Smooth muscle cell (in vitro differentiated cells): ENCODE measurements around the gene CEP135. TPM values are rescaled to one million over a fixed set of nuclear protein-coding genes. Genes with fewer than 3 reads are reported as not detected.
A peak's percentile ranks its signal among the peaks of the same experiment; 100 is the strongest.

Source experiments
- DNase-seq: peaks from one replicate; lab custom pipeline; 2025; ENCODE audit not compliant: unreplicated experiment; lab: John Stamatoyannopoulos, UW
- H2AFZ ChIP-seq: fragments of 200-600 bp; sonication (generic); 2 replicates; pipeline ENCODE4 v1.6.0; 2016; ENCODE audit warnings: antibody characterized with exemption, low read depth, mild to moderate bottlenecking
- H3F3A ChIP-seq: fragments of 200-600 bp; sonication (generic); 2 replicates; pipeline ENCODE4 v1.6.0; 2017; ENCODE audit warnings: antibody characterized with exemption, low read depth
- H3K27ac ChIP-seq: fragments of 200-600 bp; sonication (generic); 2 replicates; pipeline ENCODE4 v1.5.1; 2016; ENCODE audit warnings: low read depth, mild to moderate bottlenecking
- H3K27me3 ChIP-seq: fragments of 200-600 bp; sonication (generic); 2 replicates; pipeline ENCODE4 v1.6.1; 2016; ENCODE audit warnings: low read depth, mild to moderate bottlenecking
- H3K36me3 ChIP-seq: fragments of 200-600 bp; sonication (generic); 2 replicates; pipeline ENCODE4 v1.5.1; 2016; ENCODE audit warnings: low read depth
- H3K4me1 ChIP-seq: fragments of 200-600 bp; sonication (generic); 2 replicates; pipeline ENCODE4 v1.5.1; 2016; ENCODE audit warnings: low read depth
- H3K4me2 ChIP-seq: fragments of 200-600 bp; sonication (generic); 2 replicates; pipeline ENCODE4 v1.6.0; 2016; ENCODE audit warnings: mild to moderate bottlenecking
- H3K4me3 ChIP-seq: fragments of 200-600 bp; sonication (generic); 2 replicates; pipeline ENCODE4 v1.5.1; 2016; ENCODE audit warnings: mild to moderate bottlenecking
- H3K79me2 ChIP-seq: fragments of 200-600 bp; sonication (generic); 2 replicates; pipeline ENCODE4 v1.6.0; 2016; ENCODE audit warnings: low read depth, mild to moderate bottlenecking
- H3K9ac ChIP-seq: fragments of 200-600 bp; sonication (generic); 2 replicates; pipeline ENCODE4 v1.6.0; 2016; ENCODE audit warnings: low read depth
- H3K9me3 ChIP-seq: fragments of 200-600 bp; sonication (generic); replicated peaks from 2 replicates; pipeline ENCODE4 v1.5.1; 2016; ENCODE audit warnings: low read depth
- H4K20me1 ChIP-seq: fragments of 200-600 bp; sonication (generic); 2 replicates; pipeline ENCODE4 v1.6.0; 2016; ENCODE audit warnings: low read depth
- WGBS: methylation state at CpG from one replicate; pipeline ENCODE4 v1.1.7; 2016; ENCODE audit warnings: low lambda C conversion rate; 5-methylcytosine and 5-hydroxymethylcytosine counted together
- polyA plus RNA-seq: library from polyadenylated mRNA; unstranded; fragments of >200 nt; fragmentation: Nextera tagmentation; extraction: Ambion mirVana; gene quantifications from 2 replicates; pipeline ENCODE4 v1.2.1, GENCODE V29; 2016
- total RNA-seq: library from RNA; depleted of rRNA; stranded (reverse); fragments of >200 nt; gene quantifications from 2 replicates; pipeline ENCODE4 v1.2.3, GENCODE V29; 2014
- TF ChIP-seq, protein P1 (sequence below): fragments of 200-600 bp; sonication (generic); IDR thresholded peaks from 2 replicates; pipeline ENCODE4 v1.5.1; 2017; ENCODE audit warnings: borderline replicate concordance, mild to moderate bottlenecking, antibody characterized with exemption; ENCODE audit not compliant: insufficient read depth, poor library complexity, severe bottlenecking

The CEP135 gene
- total and polyA plus RNA-seq, 2 experiments from 2014 or later, result 4.5 to 28.9 TPM

DNA sequence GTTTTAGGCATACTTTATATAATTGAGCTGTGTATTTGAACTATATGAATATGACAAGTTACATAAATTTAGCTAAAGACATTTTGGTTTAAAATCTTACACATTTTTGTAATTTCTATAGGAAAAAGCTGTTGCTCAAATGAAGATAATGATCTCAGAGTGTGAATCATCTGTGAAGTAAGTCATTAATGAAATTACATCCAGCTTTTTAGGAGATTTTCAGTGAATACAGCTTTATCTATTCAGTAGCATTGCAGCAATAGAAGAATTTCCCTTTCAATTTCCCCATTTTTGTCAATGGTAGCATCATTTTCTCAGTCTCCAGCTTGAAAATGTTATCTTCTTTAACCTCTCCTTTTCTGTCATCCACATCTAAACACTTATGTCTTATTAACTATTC, 59.5 kb downstream of the CEP135 start:
- H3K4me3 ChIP-seq, result no peak overlapping the region
- TF ChIP-seq, protein P1, sequence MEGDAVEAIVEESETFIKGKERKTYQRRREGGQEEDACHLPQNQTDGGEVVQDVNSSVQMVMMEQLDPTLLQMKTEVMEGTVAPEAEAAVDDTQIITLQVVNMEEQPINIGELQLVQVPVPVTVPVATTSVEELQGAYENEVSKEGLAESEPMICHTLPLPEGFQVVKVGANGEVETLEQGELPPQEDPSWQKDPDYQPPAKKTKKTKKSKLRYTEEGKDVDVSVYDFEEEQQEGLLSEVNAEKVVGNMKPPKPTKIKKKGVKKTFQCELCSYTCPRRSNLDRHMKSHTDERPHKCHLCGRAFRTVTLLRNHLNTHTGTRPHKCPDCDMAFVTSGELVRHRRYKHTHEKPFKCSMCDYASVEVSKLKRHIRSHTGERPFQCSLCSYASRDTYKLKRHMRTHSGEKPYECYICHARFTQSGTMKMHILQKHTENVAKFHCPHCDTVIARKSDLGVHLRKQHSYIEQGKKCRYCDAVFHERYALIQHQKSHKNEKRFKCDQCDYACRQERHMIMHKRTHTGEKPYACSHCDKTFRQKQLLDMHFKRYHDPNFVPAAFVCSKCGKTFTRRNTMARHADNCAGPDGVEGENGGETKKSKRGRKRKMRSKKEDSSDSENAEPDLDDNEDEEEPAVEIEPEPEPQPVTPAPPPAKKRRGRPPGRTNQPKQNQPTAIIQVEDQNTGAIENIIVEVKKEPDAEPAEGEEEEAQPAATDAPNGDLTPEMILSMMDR, result no peak
- H3K27me3 ChIP-seq, result no peaks in the 10 kb centered on the region
- no peaks in the 10 kb centered on the region for H3F3A ChIP-seq
- H4K20me1 ChIP-seq, result no peaks in the 10 kb centered on the region
- peaks cover 14% of the 10 kb centered on the region for H3K36me3 ChIP-seq
- no peaks in the 10 kb centered on the region for H3K79me2 ChIP-seq
- H2AFZ ChIP-seq, result no peak overlapping the region
- H3K9ac ChIP-seq, result no peak overlapping the region
- no peak for DNase-seq
- no peaks in the 10 kb centered on the region for H3K4me1 ChIP-seq
- H3K27ac ChIP-seq, result no peak overlapping the region
- peaks cover 2% of the 10 kb centered on the region for H3K9me3 ChIP-seq
- H3K4me2 ChIP-seq, result no peak overlapping the region

DNA sequence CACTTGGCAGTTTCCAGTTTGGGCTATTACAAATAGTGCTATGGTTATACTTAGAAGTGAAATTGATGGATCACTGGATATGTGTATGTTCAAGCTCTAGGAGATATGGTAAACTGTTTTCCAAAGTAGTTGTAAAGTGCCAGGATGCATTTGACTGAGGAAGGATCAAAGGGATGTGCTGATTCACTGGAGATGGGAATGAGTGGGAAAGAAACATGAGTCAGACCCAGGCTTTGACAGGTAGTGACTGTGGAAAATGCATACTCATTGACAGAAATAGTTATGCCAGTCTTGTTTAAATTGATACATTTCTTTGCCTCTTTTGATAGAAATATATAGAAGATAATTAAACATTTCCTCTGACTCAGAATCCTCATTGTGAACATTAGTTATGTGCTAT, 77.9 kb downstream of the CEP135 start:
- no peak for DNase-seq
- Histone ChIP-seq H3K9ac (no peak overlapping the region), H4K20me1 (no peaks in the 10 kb centered on the region), H3K4me2 (no peak overlapping the region), H3K4me1 (no peaks in the 10 kb centered on the region), H3K27me3 (no peaks in the 10 kb centered on the region), H3F3A (no peaks in the 10 kb centered on the region), H3K4me3 (no peak overlapping the region), H2AFZ (no peak overlapping the region), H3K36me3 (peaks cover 16% of the 10 kb centered on the region), H3K79me2 (no peaks in the 10 kb centered on the region), H3K9me3 (no peaks in the 10 kb centered on the region), H3K27ac (peak overlapping the region; percentile 9)
- TF ChIP-seq, protein P1, result no peak

DNA sequence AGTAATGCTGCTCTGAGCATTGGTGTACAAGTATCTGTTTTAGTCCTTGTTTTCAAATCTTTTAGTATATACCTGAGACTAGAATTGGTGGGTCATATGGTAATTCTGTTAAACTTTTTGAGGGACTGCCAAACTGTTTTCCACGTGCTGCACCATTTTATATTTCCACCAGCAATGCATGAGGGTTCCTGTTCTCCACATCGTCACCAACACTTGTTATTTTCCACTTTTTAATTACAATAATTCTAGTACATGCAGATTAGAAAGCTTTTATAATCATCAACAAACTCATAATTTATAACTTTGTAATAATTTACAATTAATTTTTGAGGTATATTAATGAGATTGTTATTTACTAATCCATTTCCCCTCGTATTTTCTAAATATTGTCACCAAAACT, 79.4 kb downstream of the CEP135 start:
- Histone ChIP-seq H3K27ac (no peak overlapping the region), H2AFZ (no peak overlapping the region), H3F3A (no peaks in the 10 kb centered on the region), H4K20me1 (no peaks in the 10 kb centered on the region), H3K4me3 (no peak overlapping the region), H3K27me3 (no peaks in the 10 kb centered on the region), H3K9me3 (no peaks in the 10 kb centered on the region), H3K4me2 (no peak overlapping the region), H3K36me3 (peaks cover 16% of the 10 kb centered on the region), H3K9ac (no peak overlapping the region), H3K79me2 (no peaks in the 10 kb centered on the region), H3K4me1 (no peaks in the 10 kb centered on the region)
- WGBS, result 100% methylated on average over 3 of the region's 3 CpGs
- DNase-seq, result no peak
- TF ChIP-seq, protein P1, result no peak

DNA sequence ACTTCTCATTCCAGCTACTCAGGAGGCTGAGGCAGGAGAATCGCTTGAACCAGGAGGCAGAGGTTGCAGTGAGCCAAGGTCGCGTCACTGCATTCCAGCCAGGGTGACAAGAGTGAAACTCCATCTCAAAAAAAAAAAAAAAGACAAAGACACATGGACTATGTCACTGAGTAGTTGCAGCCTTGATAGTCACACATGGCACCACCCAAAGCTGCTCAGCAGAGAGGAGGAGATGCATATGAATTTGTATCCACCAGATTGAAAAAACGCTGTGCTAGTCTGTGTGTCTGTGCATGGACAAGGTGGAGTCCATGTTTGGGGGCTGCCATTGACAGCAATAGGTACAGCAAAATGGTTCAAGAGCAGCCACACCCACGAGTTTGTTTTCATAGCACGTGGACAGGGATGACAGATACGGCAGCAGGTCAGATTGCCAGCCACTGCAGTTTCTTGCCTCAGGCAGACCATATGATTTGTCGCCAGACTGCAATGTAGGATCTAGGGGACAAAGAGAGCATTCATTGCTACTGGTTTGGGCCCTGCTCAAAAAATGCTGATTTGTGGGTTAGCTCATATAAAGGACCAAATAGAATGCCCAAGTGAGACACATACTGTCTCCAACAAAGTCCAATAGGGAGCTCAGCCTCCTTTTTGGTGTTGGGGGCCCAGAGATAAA, 89.9 kb downstream of the CEP135 start:
- TF ChIP-seq, protein P1, result no peak
- WGBS, result 77% methylated on average over 8 of the region's 8 CpGs
- H3K9me3 ChIP-seq, result no peaks in the 10 kb centered on the region

More for the DNA sequence above, 89.9 kb downstream of the CEP135 start:
- peaks cover 4% of the 10 kb centered on the region for H3K27me3 ChIP-seq
- no peaks in the 10 kb centered on the region for H3K36me3 ChIP-seq
- no peaks in the 10 kb centered on the region for H4K20me1 ChIP-seq
- H3K4me2 ChIP-seq, result no peak overlapping the region
- no peak overlapping the region for H3K27ac ChIP-seq
- no peak for DNase-seq
- no peaks in the 10 kb centered on the region for H3K79me2 ChIP-seq
- H3K4me1 ChIP-seq, result no peaks in the 10 kb centered on the region
- no peak overlapping the region for H3K9ac ChIP-seq
- no peak overlapping the region for H2AFZ ChIP-seq
- H3K4me3 ChIP-seq, result no peak overlapping the region
- H3F3A ChIP-seq, result no peaks in the 10 kb centered on the region
